ENCODE results near the gene ATG3. TPM values are rescaled to one million over a fixed set of nuclear protein-coding genes. Genes with fewer than 3 reads are reported as not detected.

The ATG3 gene
- total and polyA plus RNA-seq, 8 donors, result 25.7 to 76.2 (median 51.3) TPM

GRCh38 chr3:112484352-112484751 is 77.4 kb downstream of the ATG3 start:
- TF ChIP-seq POLR2AphosphoS5 (IDR thresholded peaks at IDR 0.05), result no peak
- TF ChIP-seq POLR2A (IDR thresholded peaks at IDR 0.05), result no peak
- H3K4me1 ChIP-seq, result no peaks in the 10 kb centered on the region
- H3K27ac ChIP-seq, result no peak overlapping the region
- no peak overlapping the region for H3K4me3 ChIP-seq
- intact Hi-C loops (cut with DNase I; ENCODE audit: low total_unique reads), result no loop called here
- 89 to 94% (median 93%) methylated on average over 4 of the region's 4 CpGs for WGBS, 5 donors
- H3K36me3 ChIP-seq, result no peaks in the 10 kb centered on the region
- DNase-seq, result no peak
- no peaks in the 10 kb centered on the region for H3K27me3 ChIP-seq
- no peaks in the 10 kb centered on the region for H3K9me3 ChIP-seq

DNA sequence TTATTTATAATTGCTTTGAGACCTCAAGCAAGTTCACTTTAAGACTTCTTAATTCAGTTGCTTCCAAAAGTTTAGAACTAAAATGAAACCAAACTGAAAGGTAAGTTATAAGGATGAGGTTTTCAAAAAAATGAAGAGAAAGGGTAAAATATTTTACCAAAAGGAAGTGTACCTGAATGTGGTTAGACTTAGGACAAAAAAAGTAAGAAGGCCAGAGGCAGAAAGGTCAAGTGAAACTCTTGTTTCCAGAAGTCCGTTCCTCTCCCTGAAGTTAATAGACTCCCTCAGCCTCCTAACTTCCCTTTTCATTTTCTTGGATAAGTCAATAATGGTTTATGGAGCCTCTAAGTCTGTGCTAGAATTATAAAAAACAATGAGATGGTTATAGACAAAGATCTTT is 79.1 kb downstream of the ATG3 start:
- intact Hi-C loops (cut with DNase I; ENCODE audit: low total_unique reads), result no loop called here
- no peaks in the 10 kb centered on the region for H3K27me3 ChIP-seq
- no peak overlapping the region for H3K27ac ChIP-seq
- H3K4me1 ChIP-seq, result no peaks in the 10 kb centered on the region
- no peak overlapping the region for H3K4me3 ChIP-seq
- no peak for DNase-seq
- WGBS, 5 donors, result 62 to 77% (median 68%) methylated on average over 1 of the region's 1 CpG
- no peaks in the 10 kb centered on the region for H3K9me3 ChIP-seq
- TF ChIP-seq POLR2A (IDR thresholded peaks at IDR 0.05) (no peak), EP300 (IDR thresholded peaks at IDR 0.05) (no peak), POLR2AphosphoS5 (IDR thresholded peaks at IDR 0.05) (no peak), CTCF (IDR thresholded peaks at IDR 0.05) (no peak)
- no peaks in the 10 kb centered on the region for H3K36me3 ChIP-seq

Other genes with a start within 250 kb of the ATG3 start
- 10 to 100 TPM in 2 of 5 donors, 1 to 10 TPM in 3; 3.2 to 50.0 (median 9.0) TPM for gene CD200, start 228.8 kb downstream of the ATG3 start, total RNA-seq
- gene CD200, start 228.8 kb downstream of the ATG3 start, polyA plus RNA-seq, result 1 to 10 TPM; 2.2 to 4.2 (median 2.7) TPM
- 1 to 10 TPM in 1 of 5 donors, not detected in 4; 2.4 TPM for gene BTLA, start 62.5 kb downstream of the ATG3 start, total RNA-seq
- gene BTLA, start 62.5 kb downstream of the ATG3 start, polyA plus RNA-seq, result 1 to 10 TPM in 1 of 3 donors, not detected in 2; 1.1 TPM
- gene SLC35A5, start 83 bp upstream of the ATG3 start, total RNA-seq, result 10 to 100 TPM; 17.1 to 67.7 (median 32.6) TPM
- gene SLC35A5, start 83 bp upstream of the ATG3 start, polyA plus RNA-seq, result 1 to 10 TPM; 4.6 to 6.4 (median 6.2) TPM
- 100 to 1,000 TPM in 1 of 5 donors, 10 to 100 TPM in 3, 1 to 10 TPM in 1; 2.3 to 158 (median 29.0) TPM for gene CCDC80, start 79.2 kb upstream of the ATG3 start, total RNA-seq
- 10 to 100 TPM in 2 of 3 donors, 1 to 10 TPM in 1; 7.4 to 11.8 (median 10.2) TPM for gene CCDC80, start 79.2 kb upstream of the ATG3 start, polyA plus RNA-seq

Measured in stomach (tissue), 9 donors.